GM12865 (cell line): ENCODE measurements around the gene EIF5AL1.

ENCODE experiments used
- DNase-seq: peaks from one replicate; pipeline ENCODE4 v3.0.0; 2010; ENCODE audit warnings: low read depth
- H3K4me3 ChIP-seq: 2 replicates; pipeline ENCODE4 v1.5.1; 2011; ENCODE audit warnings: mild to moderate bottlenecking, low read depth, low read length, control low read depth
- CTCF ChIP-seq: IDR thresholded peaks from 2 replicates; pipeline ENCODE4 v1.5.1; 2011; ENCODE audit warnings: low read length, control low read depth, low read depth, inconsistent platforms; ENCODE audit not compliant: insufficient read depth; ENCODE audit errors: missing control alignments

The EIF5AL1 gene

DNA sequence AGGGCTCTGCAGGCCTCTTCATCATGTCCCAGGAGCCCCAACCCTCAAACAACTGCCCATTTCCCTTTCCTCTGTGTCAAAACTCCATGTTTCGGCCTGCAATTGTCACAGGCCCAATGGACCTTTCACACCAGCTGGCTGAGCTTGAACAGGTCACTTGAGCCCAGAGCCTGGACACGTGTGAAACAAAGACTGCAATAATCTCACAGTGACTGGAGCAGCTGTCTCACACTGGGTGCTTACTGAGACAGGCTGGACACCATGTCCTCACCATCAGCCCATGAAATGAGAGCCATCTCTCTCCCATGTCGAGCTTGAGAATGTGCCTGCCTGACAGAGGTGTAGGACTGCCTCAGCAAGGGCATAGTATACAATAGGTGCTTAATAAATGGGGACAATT, 19.5 kb upstream of the EIF5AL1 start:
- H3K4me3 ChIP-seq, result no peak overlapping the region
- no peak for TF ChIP-seq CTCF
- DNase-seq, result no peak

DNA sequence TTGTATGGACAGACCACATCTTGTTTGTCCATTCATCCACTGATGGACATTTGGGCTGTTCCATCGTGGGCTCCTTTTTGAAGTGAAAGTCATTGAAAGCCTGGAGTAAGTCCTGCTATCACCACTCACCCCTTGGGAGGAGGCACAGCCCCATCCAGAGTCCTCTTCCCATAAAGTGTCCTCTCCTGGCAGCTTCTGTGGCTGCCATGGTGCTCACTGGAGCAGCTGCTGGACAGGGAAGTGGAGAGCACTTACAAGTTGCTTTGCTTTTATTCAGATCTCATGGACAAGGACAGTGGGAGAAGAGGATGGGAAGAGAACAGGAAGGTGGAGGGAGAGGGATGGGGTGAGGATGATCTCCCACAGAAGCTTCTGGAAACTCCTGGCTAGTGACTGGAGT, 18.5 kb upstream of the EIF5AL1 start:
- no peak for DNase-seq
- no peak overlapping the region for H3K4me3 ChIP-seq
- no peak for TF ChIP-seq CTCF

GRCh38 chr10:79494871-79495705, 17.2 kb upstream of the EIF5AL1 start:
- no peak for DNase-seq
- no peak for TF ChIP-seq CTCF
- no peak overlapping the region for H3K4me3 ChIP-seq

DNA sequence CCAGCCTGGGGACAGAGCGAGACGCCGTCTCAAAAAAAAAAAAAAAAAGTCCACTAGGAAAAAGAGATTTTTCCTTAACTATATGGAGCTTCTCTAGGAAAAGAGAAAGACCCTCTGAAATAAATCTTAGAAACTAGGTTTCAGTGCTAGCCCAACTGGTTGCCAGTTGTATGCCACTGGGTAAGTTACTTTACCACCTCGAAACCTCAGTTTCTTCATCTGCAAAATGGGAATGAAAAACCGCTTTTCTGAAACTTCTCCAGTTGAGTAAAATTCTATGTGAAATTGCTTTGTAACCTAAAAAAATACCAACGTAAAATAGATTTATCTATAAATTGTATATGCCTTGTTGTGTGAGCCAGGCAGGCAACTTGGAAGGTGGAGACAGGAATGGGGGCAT, 16.5 kb upstream of the EIF5AL1 start:
- DNase-seq, result no peak
- no peak for TF ChIP-seq CTCF
- no peak overlapping the region for H3K4me3 ChIP-seq

DNA sequence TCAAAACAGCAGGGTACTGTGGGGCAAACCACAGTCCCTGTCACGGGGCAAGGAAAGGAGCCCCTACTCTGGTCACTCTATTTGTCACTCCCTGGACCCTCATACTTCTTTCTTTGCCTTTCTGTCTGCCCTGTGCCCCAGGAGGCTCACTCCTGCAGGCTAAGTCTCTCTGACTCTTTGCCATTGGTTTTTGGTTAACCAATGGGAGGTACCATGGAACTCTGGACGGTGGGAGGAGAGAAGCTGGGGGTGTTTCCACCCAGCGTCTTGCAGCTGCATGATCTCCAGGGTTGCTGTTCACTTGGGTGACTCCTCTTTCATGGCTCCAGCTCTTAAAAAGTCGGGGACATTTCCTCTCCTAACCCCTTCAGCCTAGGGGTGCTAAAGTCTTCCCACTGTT, 15.4 kb upstream of the EIF5AL1 start:
- no peak overlapping the region for H3K4me3 ChIP-seq
- TF ChIP-seq CTCF, result no peak

GRCh38 chr10:79498291-79498829, 14.0 kb upstream of the EIF5AL1 start:
- H3K4me3 ChIP-seq, result no peak overlapping the region
- DNase-seq, result no peak
- TF ChIP-seq CTCF, result no peak

More for the DNA sequence above, 15.4 kb upstream of the EIF5AL1 start:
- DNase-seq, result no peak
